ENCODE results near the gene AP3S2.

Gene AP3S2

GRCh38 chr15:89910891-89911626, 17.3 kb upstream of the AP3S2 start:
- H3K27me3 Mint-ChIP-seq, result peaks cover 38% of the 10 kb centered on the region
- no peak overlapping the region for H3K4me3 Mint-ChIP-seq
- H3K9me3 Mint-ChIP-seq, result no peaks in the 10 kb centered on the region
- no peak overlapping the region for H3K27ac Mint-ChIP-seq
- H3K4me1 Mint-ChIP-seq (ENCODE audit: low read depth), result peaks cover 3% of the 10 kb centered on the region
- no peaks in the 10 kb centered on the region for H3K36me3 Mint-ChIP-seq (ENCODE audit: low read depth)

GRCh38 chr15:89909611-89910010, 15.8 kb upstream of the AP3S2 start:
- H3K9me3 Mint-ChIP-seq, result no peaks in the 10 kb centered on the region
- no peak overlapping the region for H3K27ac Mint-ChIP-seq
- peaks cover 34% of the 10 kb centered on the region for H3K27me3 Mint-ChIP-seq
- no peak overlapping the region for H3K4me3 Mint-ChIP-seq
- H3K4me1 Mint-ChIP-seq (ENCODE audit: low read depth), result peaks cover 3% of the 10 kb centered on the region
- no peaks in the 10 kb centered on the region for H3K36me3 Mint-ChIP-seq (ENCODE audit: low read depth)

GRCh38 chr15:89908226-89908625, 14.4 kb upstream of the AP3S2 start:
- Mint-ChIP-seq H3K4me3 (no peak overlapping the region), H3K27ac (no peak overlapping the region), H3K4me1 (ENCODE audit: low read depth) (peaks cover 3% of the 10 kb centered on the region), H3K27me3 (peaks cover 28% of the 10 kb centered on the region), H3K36me3 (ENCODE audit: low read depth) (no peaks in the 10 kb centered on the region), H3K9me3 (no peaks in the 10 kb centered on the region)

GRCh38 chr15:89907289-89907688, 13.5 kb upstream of the AP3S2 start:
- no peak overlapping the region for H3K27ac Mint-ChIP-seq
- H3K27me3 Mint-ChIP-seq, result peaks cover 23% of the 10 kb centered on the region
- no peaks in the 10 kb centered on the region for H3K9me3 Mint-ChIP-seq
- H3K4me3 Mint-ChIP-seq, result no peak overlapping the region
- H3K4me1 Mint-ChIP-seq (ENCODE audit: low read depth), result no peaks in the 10 kb centered on the region
- H3K36me3 Mint-ChIP-seq (ENCODE audit: low read depth), result no peaks in the 10 kb centered on the region

GRCh38 chr15:89905846-89906378, 12.1 kb upstream of the AP3S2 start:
- Mint-ChIP-seq H3K9me3 (no peaks in the 10 kb centered on the region), H3K36me3 (ENCODE audit: low read depth) (no peaks in the 10 kb centered on the region), H3K27ac (no peak overlapping the region), H3K27me3 (peaks cover 10% of the 10 kb centered on the region), H3K4me1 (ENCODE audit: low read depth) (no peaks in the 10 kb centered on the region), H3K4me3 (no peak overlapping the region)

- Mint-ChIP-seq H3K9me3 (no peaks in the 10 kb centered on the region), H3K27ac (no peak overlapping the region), H3K27me3 (peaks cover 3% of the 10 kb centered on the region), H3K36me3 (ENCODE audit: low read depth) (no peaks in the 10 kb centered on the region), H3K4me3 (no peak overlapping the region), H3K4me1 (ENCODE audit: low read depth) (no peaks in the 10 kb centered on the region)
These were observed 10.7 kb upstream of the AP3S2 start for GRCh38 chr15:89904519-89904918.

GRCh38 chr15:89903858-89904130, 10.0 kb upstream of the AP3S2 start:
- Mint-ChIP-seq H3K4me3 (no peak overlapping the region), H3K4me1 (ENCODE audit: low read depth) (no peaks in the 10 kb centered on the region), H3K36me3 (ENCODE audit: low read depth) (no peaks in the 10 kb centered on the region), H3K27me3 (no peaks in the 10 kb centered on the region), H3K27ac (no peak overlapping the region), H3K9me3 (no peaks in the 10 kb centered on the region)

- Mint-ChIP-seq H3K4me1 (ENCODE audit: low read depth) (no peaks in the 10 kb centered on the region), H3K36me3 (ENCODE audit: low read depth) (no peaks in the 10 kb centered on the region), H3K27ac (no peak overlapping the region)
These were observed 9.4 kb upstream of the AP3S2 start for GRCh38 chr15:89903015-89903857.

GRCh38 chr15:89900849-89901248, 7.1 kb upstream of the AP3S2 start:
- H3K4me3 Mint-ChIP-seq, result no peak overlapping the region
- no peaks in the 10 kb centered on the region for H3K4me1 Mint-ChIP-seq (ENCODE audit: low read depth)
- H3K27me3 Mint-ChIP-seq, result no peaks in the 10 kb centered on the region
- no peaks in the 10 kb centered on the region for H3K36me3 Mint-ChIP-seq (ENCODE audit: low read depth)
- H3K27ac Mint-ChIP-seq, result no peak overlapping the region
- no peaks in the 10 kb centered on the region for H3K9me3 Mint-ChIP-seq

More at GRCh38 chr15:89903015-89903857, 9.4 kb upstream of the AP3S2 start:
- Mint-ChIP-seq H3K27me3 (no peaks in the 10 kb centered on the region), H3K4me3 (no peak overlapping the region), H3K9me3 (no peaks in the 10 kb centered on the region)

GRCh38 chr15:89899951-89900567, 6.3 kb upstream of the AP3S2 start:
- Mint-ChIP-seq H3K36me3 (ENCODE audit: low read depth) (no peaks in the 10 kb centered on the region), H3K4me3 (no peak overlapping the region), H3K27ac (no peak overlapping the region), H3K27me3 (no peaks in the 10 kb centered on the region), H3K9me3 (no peaks in the 10 kb centered on the region), H3K4me1 (ENCODE audit: low read depth) (peaks cover 1% of the 10 kb centered on the region)

- H3K27me3 Mint-ChIP-seq, result no peaks in the 10 kb centered on the region
- no peak overlapping the region for H3K27ac Mint-ChIP-seq
- H3K36me3 Mint-ChIP-seq (ENCODE audit: low read depth), result no peaks in the 10 kb centered on the region
- peaks cover 6% of the 10 kb centered on the region for H3K4me1 Mint-ChIP-seq (ENCODE audit: low read depth)
- H3K9me3 Mint-ChIP-seq, result no peaks in the 10 kb centered on the region
- no peak overlapping the region for H3K4me3 Mint-ChIP-seq
These were observed 5.6 kb upstream of the AP3S2 start for GRCh38 chr15:89899295-89899945.

GRCh38 chr15:89898614-89899294, 5.0 kb upstream of the AP3S2 start:
- no peak overlapping the region for H3K27ac Mint-ChIP-seq
- H3K27me3 Mint-ChIP-seq, result no peaks in the 10 kb centered on the region
- H3K4me1 Mint-ChIP-seq (ENCODE audit: low read depth), result peaks cover 10% of the 10 kb centered on the region
- no peak overlapping the region for H3K4me3 Mint-ChIP-seq
- H3K36me3 Mint-ChIP-seq (ENCODE audit: low read depth), result no peaks in the 10 kb centered on the region
- H3K9me3 Mint-ChIP-seq, result no peaks in the 10 kb centered on the region

- H3K9me3 Mint-ChIP-seq, result no peaks in the 10 kb centered on the region
- H3K4me1 Mint-ChIP-seq (ENCODE audit: low read depth), result peaks cover 14% of the 10 kb centered on the region
- H3K4me3 Mint-ChIP-seq, result no peak overlapping the region
- H3K36me3 Mint-ChIP-seq (ENCODE audit: low read depth), result no peaks in the 10 kb centered on the region
- no peaks in the 10 kb centered on the region for H3K27me3 Mint-ChIP-seq
- H3K27ac Mint-ChIP-seq, result no peak overlapping the region
These were observed 4.4 kb upstream of the AP3S2 start for GRCh38 chr15:89898146-89898545.

GRCh38 chr15:89893027-89893426, 767 bp downstream of the AP3S2 start:
- peak overlapping the region; percentile 98 for H3K27ac Mint-ChIP-seq
- H3K9me3 Mint-ChIP-seq, result no peaks in the 10 kb centered on the region
- no peaks in the 10 kb centered on the region for H3K27me3 Mint-ChIP-seq
- peaks cover 14% of the 10 kb centered on the region for H3K36me3 Mint-ChIP-seq (ENCODE audit: low read depth)
- peaks cover 41% of the 10 kb centered on the region for H3K4me1 Mint-ChIP-seq (ENCODE audit: low read depth)
- peak overlapping the region; percentile 98 for H3K4me3 Mint-ChIP-seq

All from stimulated activated naive CD8-positive, alpha-beta T cell treated with anti-CD3 and anti-CD28 coated beads, Interleukin-15, Interleukin-2, amounts not matched to agents 100 ng/mL and 50 ng/mL, for 24 hours (primary cell).